SK-N-SH (cell line): ENCODE results near the gene SPI1. TPM values are rescaled to one million over a fixed set of nuclear protein-coding genes. Genes with fewer than 3 reads are reported as not detected.

Experiments used
- CTCF ChIA-PET: fragments of 300-600, 350-600 bp; formaldehyde crosslinking; extraction: SDS; loops from one replicate; lab custom pipeline; 2021; lab: Yijun Ruan, JAX
- POLR2A ChIA-PET: fragments of 350-600 bp; sonication (Branson Sonifier 250); formaldehyde crosslinking; extraction: SDS; loops from one replicate; lab custom pipeline; 2020; ENCODE audit warnings: antibody characterized with exemption, inconsistent platforms; lab: Yijun Ruan, JAX
- DNase-seq: peaks from one replicate; pipeline ENCODE4 v3.0.0; 2012
- H2AFZ ChIP-seq: fragments of 200-600 bp; sonication (generic); 2 replicates; pipeline ENCODE4 v1.8.1; 2016; ENCODE audit warnings: antibody characterized with exemption, mild to moderate bottlenecking, low read depth
- H3F3A ChIP-seq: fragments of 200-600 bp; sonication (generic); replicated peaks from 2 replicates; pipeline ENCODE3; 2016; ENCODE audit warnings: antibody characterized with exemption, mild to moderate bottlenecking; ENCODE audit not compliant: insufficient read depth
- H3K27ac ChIP-seq, 2 experiments: fragments of 200-500 bp in 1 of 2; fragments of 200-600 bp in 1 of 2; sonication (Bioruptor generic) in 1 of 2; sonication (generic), shearing (Covaris generic) in 1 of 2; 2 replicates each; pipeline versions ENCODE4 v1.5.1 to v1.6.1; 2014 to 2016; ENCODE audit warnings: low read depth in 2 of 2, inconsistent platforms in 1 of 2, low read length in 1 of 2, mild to moderate bottlenecking in 1 of 2, mixed read lengths in 1 of 2
- H3K27me3 ChIP-seq: fragments of 200-600 bp; sonication (generic), shearing (Covaris generic); 2 replicates; pipeline ENCODE4 v1.6.1; 2016; ENCODE audit warnings: mixed run types; ENCODE audit not compliant: insufficient read depth
- H3K36me3 ChIP-seq, 2 experiments: fragments of 200-500 bp in 1 of 2; fragments of 200-600 bp in 1 of 2; sonication (Bioruptor generic) in 1 of 2; sonication (generic) in 1 of 2; replicated peaks in 1 of 2; 2 replicates each; pipeline versions ENCODE3 to v1.5.1; 2014 to 2016; ENCODE audit warnings: low read length in 1 of 2, mild to moderate bottlenecking in 1 of 2; ENCODE audit not compliant: insufficient read depth in 2 of 2, control insufficient read depth in 1 of 2
- H3K4me1 ChIP-seq, 2 experiments: fragments of 200-500 bp in 1 of 2; fragments of 200-600 bp in 1 of 2; sonication (Bioruptor generic) in 1 of 2; sonication (generic), shearing (Covaris generic) in 1 of 2; 2 replicates each; pipeline versions ENCODE4 v1.5.1 to v1.6.1; 2014 to 2016; ENCODE audit warnings: low read depth in 1 of 2, low read length in 1 of 2, mixed run types in 1 of 2; ENCODE audit not compliant: insufficient read depth in 2 of 2, control insufficient read depth in 1 of 2
- H3K4me2 ChIP-seq: fragments of 200-600 bp; sonication (generic), shearing (Covaris generic); 2 replicates; pipeline ENCODE4 v1.6.1; 2017; ENCODE audit warnings: mixed run types
- H3K4me3 ChIP-seq, 2 experiments: fragments of 200-500 bp in 1 of 2; fragments of 200-600 bp in 1 of 2; sonication (Bioruptor generic) in 1 of 2; sonication (generic), shearing (Covaris generic) in 1 of 2; 2 replicates each; pipeline versions ENCODE4 v1.5.1 to v1.8.1; 2014 to 2016; ENCODE audit warnings: low read depth in 2 of 2, inconsistent platforms in 1 of 2, low read length in 1 of 2, mild to moderate bottlenecking in 1 of 2, mixed read lengths in 1 of 2, moderate library complexity in 1 of 2
- H3K79me2 ChIP-seq: fragments of 200-600 bp; sonication (generic); 2 replicates; pipeline ENCODE4 v1.8.1; 2017; ENCODE audit warnings: mild to moderate bottlenecking; ENCODE audit not compliant: insufficient read depth
- H3K9ac ChIP-seq: fragments of 200-600 bp; sonication (generic); 2 replicates; pipeline ENCODE4 v1.6.1; 2017; ENCODE audit warnings: mixed run types
- H3K9me2 ChIP-seq: fragments of 200-600 bp; sonication (generic); 2 replicates; pipeline ENCODE4 v1.6.1; 2017; ENCODE audit warnings: mixed run types
- H3K9me3 ChIP-seq: fragments of 200-600 bp; sonication (generic); 2 replicates; pipeline ENCODE4 v1.6.1; 2017; ENCODE audit warnings: mixed run types, mild to moderate bottlenecking, moderate library complexity
- H4K20me1 ChIP-seq: fragments of 200-600 bp; sonication (generic); 2 replicates; pipeline ENCODE4 v1.6.1; 2017; ENCODE audit warnings: mild to moderate bottlenecking, mixed run types; ENCODE audit not compliant: insufficient read depth
- EP300 ChIP-seq, 2 experiments: IDR thresholded peaks; 2 replicates each; pipeline versions ENCODE4 v1.4.0 to v1.6.1; 2012; ENCODE audit warnings: borderline replicate concordance in 1 of 2, low read depth in 1 of 2, low read length in 1 of 2
- GATA2 ChIP-seq: sonication (generic); formaldehyde crosslinking; IDR thresholded peaks from 2 replicates; pipeline ENCODE4 v1.5.0; 2020; ENCODE audit warnings: mild to moderate bottlenecking, missing genetic modification reagents
- IRF3 ChIP-seq: fragments of 150-350 bp; IDR thresholded peaks from 2 replicates; pipeline ENCODE4 v1.6.1; 2016; ENCODE audit warnings: mild to moderate bottlenecking, low read depth, low read length
- JUND ChIP-seq: IDR thresholded peaks from 2 replicates; pipeline ENCODE4 v1.4.0; 2012
- MEF2A ChIP-seq: IDR thresholded peaks from 2 replicates; pipeline ENCODE4 v1.4.0; 2012; ENCODE audit warnings: low read depth, borderline replicate concordance
- MXI1 ChIP-seq: IDR thresholded peaks from 2 replicates; pipeline ENCODE4 v1.6.1; 2012; ENCODE audit warnings: mild to moderate bottlenecking, low read depth, low read length, improper control_type of control experiment
- NRF1 ChIP-seq: IDR thresholded peaks from 2 replicates; pipeline ENCODE4 v1.6.1; 2012; ENCODE audit warnings: low read depth, mild to moderate bottlenecking, low read length
- PBX3 ChIP-seq: IDR thresholded peaks from 2 replicates; pipeline ENCODE4; 2012
- POLR2AphosphoS5 ChIP-seq: IDR thresholded peaks from 2 replicates; pipeline ENCODE4 v1.6.1; 2012; ENCODE audit warnings: low read depth, low read length
- RCOR1 ChIP-seq: fragments of 150-350 bp; IDR thresholded peaks from 2 replicates; pipeline ENCODE4 v1.6.1; 2017; ENCODE audit warnings: antibody characterized with exemption, low read length
- RXRA ChIP-seq: IDR thresholded peaks from 2 replicates; pipeline ENCODE4 v1.4.0; 2012; ENCODE audit warnings: low read depth, mild to moderate bottlenecking, borderline replicate concordance
- TAF1 ChIP-seq: IDR thresholded peaks from 2 replicates; pipeline ENCODE4 v1.6.1; 2012; ENCODE audit warnings: low read depth, mild to moderate bottlenecking, low read length, moderate library complexity, borderline replicate concordance
- TEAD4 ChIP-seq: IDR thresholded peaks from 2 replicates; pipeline ENCODE4 v1.4.0; 2012; ENCODE audit warnings: mild to moderate bottlenecking, borderline replicate concordance; ENCODE audit not compliant: insufficient read depth
- USF2 ChIP-seq: fragments of 150-350 bp; IDR thresholded peaks from 2 replicates; pipeline ENCODE4 v1.6.1; 2017; ENCODE audit warnings: antibody characterized with exemption, low read length, low read depth, borderline replicate concordance
- YY1 ChIP-seq: IDR thresholded peaks from 2 replicates; pipeline ENCODE4 v1.4.0; 2012; ENCODE audit warnings: low read depth, mild to moderate bottlenecking
- ZBTB33 ChIP-seq: IDR thresholded peaks from 2 replicates; pipeline ENCODE4 v1.4.0; 2012; ENCODE audit warnings: low read depth, borderline replicate concordance
- WGBS: methylation state at CpG from one replicate; pipeline ENCODE4 v1.1.6; 2017; ENCODE audit warnings: low lambda C conversion rate; 5-methylcytosine and 5-hydroxymethylcytosine counted together
- polyA plus RNA-seq, 3 experiments: library from polyadenylated mRNA; depleted of rRNA; stranded (reverse); fragments of >200 nt; gene quantifications; 2 replicates each; pipeline ENCODE4 v1.2.3, GENCODE V29; 2012
- TF ChIP-seq, protein P1 (sequence below): IDR thresholded peaks from 2 replicates; pipeline ENCODE4 v1.4.0; 2012; ENCODE audit warnings: low read depth
- TF ChIP-seq, protein P2 (sequence below): IDR thresholded peaks from 2 replicates; pipeline ENCODE4 v1.6.1; 2012; ENCODE audit warnings: mild to moderate bottlenecking, low read depth, low read length, moderate library complexity

SPI1 gene
- polyA plus RNA-seq, 1 of the 3 experiments (the other 2 are of a cell fraction), result not detected

- ChIA-PET CTCF (interaction anchor here (1.4 to 1.8 kb wide), 2 partner anchors 68 to 129 kb away, joined by 7 read pairs; partner anchors contain the start of gene ARFGAP2), POLR2A (no interaction called here)
- Histone ChIP-seq H4K20me1 (no peaks in the 10 kb centered on the region), H3K9me2 (no peaks in the 10 kb centered on the region), H3K36me3 (peaks cover 46 to 52% of the 10 kb centered on the region in 2 experiments)
- no peak for DNase-seq
- TF ChIP-seq USF2 (no peak), EP300 (IDR thresholded peaks at IDR 0.05; ENCODE audit: borderline replicate concordance in 1 of 2, low read depth in 1 of 2, low read length in 1 of 2) (no peak), TAF1 (no peak), NRF1 (no peak), GATA2 (no peak), MXI1 (no peak), PBX3 (no peak), ZBTB33 (no peak), JUND (no peak), TEAD4 (no peak), YY1 (no peak), MEF2A (no peak), IRF3 (no peak), RXRA (no peak), RCOR1 (no peak), POLR2AphosphoS5 (no peak)
- TF ChIP-seq, protein P1, sequence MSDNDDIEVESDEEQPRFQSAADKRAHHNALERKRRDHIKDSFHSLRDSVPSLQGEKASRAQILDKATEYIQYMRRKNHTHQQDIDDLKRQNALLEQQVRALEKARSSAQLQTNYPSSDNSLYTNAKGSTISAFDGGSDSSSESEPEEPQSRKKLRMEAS, result no peak
- TF ChIP-seq, protein P2, sequence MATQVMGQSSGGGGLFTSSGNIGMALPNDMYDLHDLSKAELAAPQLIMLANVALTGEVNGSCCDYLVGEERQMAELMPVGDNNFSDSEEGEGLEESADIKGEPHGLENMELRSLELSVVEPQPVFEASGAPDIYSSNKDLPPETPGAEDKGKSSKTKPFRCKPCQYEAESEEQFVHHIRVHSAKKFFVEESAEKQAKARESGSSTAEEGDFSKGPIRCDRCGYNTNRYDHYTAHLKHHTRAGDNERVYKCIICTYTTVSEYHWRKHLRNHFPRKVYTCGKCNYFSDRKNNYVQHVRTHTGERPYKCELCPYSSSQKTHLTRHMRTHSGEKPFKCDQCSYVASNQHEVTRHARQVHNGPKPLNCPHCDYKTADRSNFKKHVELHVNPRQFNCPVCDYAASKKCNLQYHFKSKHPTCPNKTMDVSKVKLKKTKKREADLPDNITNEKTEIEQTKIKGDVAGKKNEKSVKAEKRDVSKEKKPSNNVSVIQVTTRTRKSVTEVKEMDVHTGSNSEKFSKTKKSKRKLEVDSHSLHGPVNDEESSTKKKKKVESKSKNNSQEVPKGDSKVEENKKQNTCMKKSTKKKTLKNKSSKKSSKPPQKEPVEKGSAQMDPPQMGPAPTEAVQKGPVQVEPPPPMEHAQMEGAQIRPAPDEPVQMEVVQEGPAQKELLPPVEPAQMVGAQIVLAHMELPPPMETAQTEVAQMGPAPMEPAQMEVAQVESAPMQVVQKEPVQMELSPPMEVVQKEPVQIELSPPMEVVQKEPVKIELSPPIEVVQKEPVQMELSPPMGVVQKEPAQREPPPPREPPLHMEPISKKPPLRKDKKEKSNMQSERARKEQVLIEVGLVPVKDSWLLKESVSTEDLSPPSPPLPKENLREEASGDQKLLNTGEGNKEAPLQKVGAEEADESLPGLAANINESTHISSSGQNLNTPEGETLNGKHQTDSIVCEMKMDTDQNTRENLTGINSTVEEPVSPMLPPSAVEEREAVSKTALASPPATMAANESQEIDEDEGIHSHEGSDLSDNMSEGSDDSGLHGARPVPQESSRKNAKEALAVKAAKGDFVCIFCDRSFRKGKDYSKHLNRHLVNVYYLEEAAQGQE, result no peak
- TF ChIP-seq, all 33 proteins: peak for 0
- Histone ChIP-seq H3K4me3 (no peak overlapping the region), H3K27ac (no peak overlapping the region), H3F3A (no peaks in the 10 kb centered on the region), H3K9ac (no peak overlapping the region), H3K27me3 (no peaks in the 10 kb centered on the region), H2AFZ (no peak overlapping the region), H3K9me3 (0 out of 2 replicates have a peak, but pooled peaks cover 8% of the 10 kb centered on the region), H3K4me1 (peaks cover 0 to 3% of the 10 kb centered on the region in 2 experiments; a peak in 1 of 4 replicates), H3K4me2 (no peak overlapping the region), H3K79me2 (no peaks in the 10 kb centered on the region)
- no CpG with 5 or more reads among the region's 3 CpGs for WGBS
Measured at GRCh38 chr11:47305734-47306483, 72.4 kb downstream of the SPI1 start.
